Tibial artery (tissue), 4 donors: Measurements from ENCODE around the gene CCDC122.

ENCODE experiments used
- DNase-seq, 2 donors: peaks; one replicate each; pipeline ENCODE4 v3.0.0-alpha.2; 2019
- H3K27ac ChIP-seq, 2 donors: fragments of 200-600 bp; sonication (generic) in 1 of 2; 1 replicate in 1 of 2; 2 replicates in 1 of 2; pipeline ENCODE4 v1.5.1; 2018 to 2019; ENCODE audit warnings: mild to moderate bottlenecking in 1 of 2
- H3K27me3 ChIP-seq, 2 donors: fragments of 200-600 bp; sonication (generic) in 1 of 2; one replicate each; pipeline versions ENCODE4 v1.5.1 to v1.6.0; 2016 to 2019
- H3K36me3 ChIP-seq, 3 donors: fragments of 200-600 bp; sonication (generic) in 2 of 3; one replicate each; pipeline ENCODE4 v1.5.1; 2016 to 2019; ENCODE audit warnings: mild to moderate bottlenecking in 2 of 3
- H3K4me1 ChIP-seq, 4 donors: fragments of 200-600 bp; sonication (generic) in 2 of 4; 1 replicate in 3 of 4; 2 replicates in 1 of 4; pipeline ENCODE4 v1.5.1; 2016 to 2019
- H3K4me3 ChIP-seq, 2 donors: fragments of 200-600 bp; sonication (generic) in 1 of 2; 1 replicate in 1 of 2; 2 replicates in 1 of 2; pipeline ENCODE4 v1.5.1; 2018 to 2019; ENCODE audit warnings: mild to moderate bottlenecking in 2 of 2
- H3K9me3 ChIP-seq, 3 donors: fragments of 200-600 bp; sonication (generic) in 1 of 3; one replicate each; pipeline ENCODE4 v1.5.1; 2016 to 2019
- CTCF ChIP-seq, 2 experiments: fragments of 200-600 bp in 1 of 2; fragments of 450-650 bp in 1 of 2; IDR thresholded peaks; one replicate each; pipeline ENCODE4 v1.5.1; 2017 to 2019; ENCODE audit warnings: antibody characterized with exemption in 2 of 2, mild to moderate bottlenecking in 1 of 2, moderate library complexity in 1 of 2
- intact Hi-C: fragments of 100-400 bp; cut with DNase I; formaldehyde crosslinking; loops from one replicate; pipeline ENCODE4 v1.15.0; 2023; ENCODE audit warnings: low total_unique reads

Gene CCDC122

GRCh38 chr13:43864921-43865320, 14.6 kb downstream of the CCDC122 start:
- Histone ChIP-seq H3K36me3 (no peaks in the 10 kb centered on the region), H3K27me3 (no peaks in the 10 kb centered on the region), H3K27ac (no peak overlapping the region), H3K4me3 (no peak overlapping the region), H3K9me3 (no peaks in the 10 kb centered on the region), H3K4me1 (no peaks in the 10 kb centered on the region)
- no peak for TF ChIP-seq CTCF (IDR thresholded peaks at IDR 0.05)
- DNase-seq = no peak
- intact Hi-C loops = loop anchor here (5.0 kb wide), 1 partner anchor 568 kb away; no protein-coding TSS in a partner anchor

GRCh38 chr13:43861863-43862262, 17.7 kb downstream of the CCDC122 start:
- intact Hi-C loops = no loop called here
- no peak for TF ChIP-seq CTCF (IDR thresholded peaks at IDR 0.05)
- Histone ChIP-seq H3K4me3 (no peak overlapping the region), H3K36me3 (no peaks in the 10 kb centered on the region), H3K27ac (no peak overlapping the region), H3K27me3 (no peaks in the 10 kb centered on the region), H3K9me3 (no peaks in the 10 kb centered on the region), H3K4me1 (no peaks in the 10 kb centered on the region)
- DNase-seq = no peak

- DNase-seq = no peak
- Histone ChIP-seq H3K36me3 (peaks cover 3 to 15% (median 9%) of the 10 kb centered on the region in 3 donors), H3K27me3 (no peaks in the 10 kb centered on the region), H3K4me3 (no peak overlapping the region), H3K27ac (no peak overlapping the region), H3K9me3 (peaks cover 5 to 47% (median 16%) of the 10 kb centered on the region in 3 donors), H3K4me1 (peaks cover 0 to 10% (median 0%) of the 10 kb centered on the region in 4 donors)
- intact Hi-C loops = no loop called here
- TF ChIP-seq CTCF (IDR thresholded peaks at IDR 0.05) = no peak
Observed at GRCh38 chr13:43852923-43853404, 26.6 kb downstream of the CCDC122 start.

GRCh38 chr13:43850873-43851272, 28.7 kb downstream of the CCDC122 start:
- no peaks in the 10 kb centered on the region for H3K27me3 ChIP-seq
- H3K27ac ChIP-seq = no peak overlapping the region
- TF ChIP-seq CTCF (IDR thresholded peaks at IDR 0.05) = no peak
- no peak overlapping the region for H3K4me3 ChIP-seq
- intact Hi-C loops = no loop called here
- H3K9me3 ChIP-seq = peaks cover 5 to 47% (median 16%) of the 10 kb centered on the region in 3 donors
- H3K36me3 ChIP-seq = peaks cover 3 to 15% (median 9%) of the 10 kb centered on the region in 3 donors
- H3K4me1 ChIP-seq = peaks cover 0 to 14% (median 0%) of the 10 kb centered on the region in 4 donors
- DNase-seq = no peak

- Histone ChIP-seq H3K9me3 (peaks cover 5 to 33% (median 16%) of the 10 kb centered on the region in 3 donors), H3K4me1 (peaks cover 0 to 14% (median 0%) of the 10 kb centered on the region in 4 donors), H3K27ac (no peak overlapping the region), H3K27me3 (no peaks in the 10 kb centered on the region), H3K4me3 (no peak overlapping the region), H3K36me3 (peaks cover 3 to 13% (median 3%) of the 10 kb centered on the region in 3 donors)
- no peak for DNase-seq
- intact Hi-C loops = no loop called here
- no peak for TF ChIP-seq CTCF (IDR thresholded peaks at IDR 0.05)
Observed at GRCh38 chr13:43848001-43848649, 31.4 kb downstream of the CCDC122 start.
